ENCODE data around the gene ANO6. TPM values are rescaled to one million over a fixed set of nuclear protein-coding genes. Genes with fewer than 3 reads are reported as not detected.
A peak's percentile ranks its signal among the peaks of the same experiment; 100 is the strongest.

The ANO6 gene
- total RNA-seq, 1 experiment from 2014 or later, result 51.4 TPM

- no TSS peak for BruUV-seq (replicated peaks)
- Histone ChIP-seq H3K4me1 (replicated peaks; ENCODE audit: insufficient read depth) (peaks cover 29% of the 10 kb centered on the region), H3K4me2 (no peak overlapping the region), H3K27me3 (ENCODE audit: insufficient read depth, low read depth) (no peaks in the 10 kb centered on the region), H3K36me3 (ENCODE audit: low read depth) (peaks cover 28% of the 10 kb centered on the region), H2AFZ (no peak overlapping the region), H3K9me2 (ENCODE audit: insufficient read depth) (no peaks in the 10 kb centered on the region), H4K20me1 (ENCODE audit: insufficient read depth) (no peaks in the 10 kb centered on the region), H3K4me3 (no peak overlapping the region), H3K9me3 (ENCODE audit: insufficient read depth, low read depth) (no peaks in the 10 kb centered on the region), H3K79me2 (ENCODE audit: low read depth) (peaks cover 88% of the 10 kb centered on the region), H3F3A (ENCODE audit: insufficient read depth, low read depth) (peaks cover 21% of the 10 kb centered on the region), H3K27ac (no peak overlapping the region)
- ChIA-PET POLR2A (ENCODE audit: unreplicated experiment) (no interaction called here), CTCF (no interaction called here)
- TF ChIP-seq EZH2 (IDR thresholded peaks at IDR 0.05; ENCODE audit: low read depth) (no peak), CTCF (conservative IDR thresholded peaks at IDR 0.05) (no peak)
- DNase-seq, result no peak
- intact Hi-C loops (cut with micrococcal nuclease; ENCODE audit: unreplicated experiment), result no loop called here
Measured at GRCh38 chr12:45227316-45228067, 11.6 kb downstream of the ANO6 start.

- intact Hi-C loops (cut with micrococcal nuclease; ENCODE audit: unreplicated experiment), result loop anchor here (5.0 kb wide), 3 partner anchors 59 to 496 kb away; partner anchors contain the start of gene ARID2
Measured at GRCh38 chr12:45231515-45232145, 15.7 kb downstream of the ANO6 start.

GRCh38 chr12:45232146-45232755 is 16.4 kb downstream of the ANO6 start:
- ChIA-PET POLR2A (ENCODE audit: unreplicated experiment) (interaction anchor here (0.6 kb wide), 1 partner anchor 312 kb away, joined by 5 read pairs; no protein-coding TSS in a partner anchor), CTCF (interaction anchor here (0.7 to 0.9 kb wide), 2 partner anchors 156 to 498 kb away, joined by 3 read pairs; no protein-coding TSS in a partner anchor)
- Histone ChIP-seq H3F3A (ENCODE audit: insufficient read depth, low read depth) (peaks cover 59% of the 10 kb centered on the region), H4K20me1 (ENCODE audit: insufficient read depth) (no peaks in the 10 kb centered on the region), H3K4me2 (peak overlapping the region; percentile 84), H3K27me3 (ENCODE audit: insufficient read depth, low read depth) (no peaks in the 10 kb centered on the region), H3K27ac (peak overlapping the region; percentile 100), H3K9me2 (ENCODE audit: insufficient read depth) (no peaks in the 10 kb centered on the region), H3K4me3 (peak overlapping the region; percentile 19; the same call in 1 of the 2 replicates), H3K79me2 (ENCODE audit: low read depth) (peaks cover 81% of the 10 kb centered on the region), H3K9me3 (ENCODE audit: insufficient read depth, low read depth) (no peaks in the 10 kb centered on the region), H3K36me3 (ENCODE audit: low read depth) (peaks cover 28% of the 10 kb centered on the region), H2AFZ (no peak overlapping the region), H3K4me1 (replicated peaks; ENCODE audit: insufficient read depth) (peaks cover 62% of the 10 kb centered on the region)
- no peak for DNase-seq
- TF ChIP-seq CTCF (conservative IDR thresholded peaks at IDR 0.05) (no peak), EZH2 (IDR thresholded peaks at IDR 0.05; ENCODE audit: low read depth) (no peak)
- TSS peak; percentile 77 for BruUV-seq (replicated peaks)
- intact Hi-C loops (cut with micrococcal nuclease; ENCODE audit: unreplicated experiment), result loop anchor here (5.0 kb wide), 3 partner anchors 60 to 495 kb away; partner anchors contain the start of gene ARID2

More at GRCh38 chr12:45231515-45232145, 15.7 kb downstream of the ANO6 start:
- peak overlapping the region; percentile 84 for H3K4me2 ChIP-seq
- H3K4me3 ChIP-seq, result peak overlapping the region; percentile 19; the same call in 1 of the 2 replicates
- peaks cover 59% of the 10 kb centered on the region for H3F3A ChIP-seq (ENCODE audit: insufficient read depth, low read depth)
- no peak overlapping the region for H2AFZ ChIP-seq
- no peaks in the 10 kb centered on the region for H3K9me3 ChIP-seq (ENCODE audit: insufficient read depth, low read depth)
- no peaks in the 10 kb centered on the region for H3K27me3 ChIP-seq (ENCODE audit: insufficient read depth, low read depth)
- no peak for TF ChIP-seq EZH2 (IDR thresholded peaks at IDR 0.05; ENCODE audit: low read depth)
- ChIA-PET POLR2A (ENCODE audit: unreplicated experiment) (no interaction called here), CTCF (interaction anchor here (0.7 kb wide), 1 partner anchor 498 kb away, joined by 3 read pairs; no protein-coding TSS in a partner anchor)
- no peaks in the 10 kb centered on the region for H4K20me1 ChIP-seq (ENCODE audit: insufficient read depth)
- H3K9me2 ChIP-seq (ENCODE audit: insufficient read depth), result no peaks in the 10 kb centered on the region
- BruUV-seq (replicated peaks), result no TSS peak
- peaks cover 79% of the 10 kb centered on the region for H3K79me2 ChIP-seq (ENCODE audit: low read depth)
- DNase-seq, result peak in 1 of 2 experiments; percentile 85
- peaks cover 28% of the 10 kb centered on the region for H3K36me3 ChIP-seq (ENCODE audit: low read depth)
- H3K4me1 ChIP-seq (replicated peaks; ENCODE audit: insufficient read depth), result peaks cover 62% of the 10 kb centered on the region
- peak overlapping the region; percentile 100 for H3K27ac ChIP-seq
